ENCODE results near the gene PROSER3. TPM values are rescaled to one million over a fixed set of nuclear protein-coding genes. Genes with fewer than 3 reads are reported as not detected.

The PROSER3 gene
- polyA plus RNA-seq, 1 donor (not counting 4 experiments of a cell fraction or from before 2014, with no cell fraction given), result 5.5 TPM

GRCh38 chr19:35722461-35722860, 35.5 kb upstream of the PROSER3 start:
- Histone ChIP-seq H3K9me3 (ENCODE audit: control insufficient read depth, low read depth, low read length) (no peaks in the 10 kb centered on the region), H3K79me2 (ENCODE audit: control insufficient read depth, insufficient read depth, low read length) (peaks cover 47% of the 10 kb centered on the region), H3K4me2 (ENCODE audit: control insufficient read depth, extremely low read depth, insufficient read depth, low read depth, low read length) (no peak overlapping the region), H3K27me3 (ENCODE audit: control insufficient read depth, extremely low read depth, insufficient read depth, low read length) (no peaks in the 10 kb centered on the region), H3K9me1 (ENCODE audit: control insufficient read depth, extremely low read depth, insufficient read depth, low read length) (no peaks in the 10 kb centered on the region), H3K36me3 (ENCODE audit: control insufficient read depth in 2 of 2, extremely low read depth in 1 of 2, insufficient read depth in 2 of 2, low read length in 2 of 2) (peaks cover 46 to 49% of the 10 kb centered on the region in 2 experiments), H3K4me1 (ENCODE audit: control insufficient read depth, extremely low read depth, insufficient read depth, low read length) (peaks cover 8% of the 10 kb centered on the region), H3K27ac (ENCODE audit: control insufficient read depth, insufficient read depth, low read length) (no peak overlapping the region), H4K20me1 (ENCODE audit: control insufficient read depth, extremely low read depth, insufficient read depth, low read length) (peaks cover 4% of the 10 kb centered on the region), H3K4me3 (ENCODE audit: control insufficient read depth in 2 of 3, extremely low read depth in 1 of 3, insufficient read depth in 2 of 3, low read depth in 1 of 3, low read length in 3 of 3) (no peak overlapping the region), H2AFZ (ENCODE audit: control insufficient read depth, low read length) (no peak overlapping the region), H3K9ac (ENCODE audit: control insufficient read depth, extremely low read depth, insufficient read depth, low read length) (no peak overlapping the region)
- TF ChIP-seq CTCF (optimal IDR thresholded peaks at IDR 0.05 in 1 of 3, IDR thresholded peaks at IDR 0.05 in 1 of 3, conservative IDR thresholded peaks at IDR 0.05 in 1 of 3; ENCODE audit: extremely low read depth in 1 of 3, insufficient read depth in 2 of 3, low read length in 3 of 3) (no peak), EZH2 (IDR thresholded peaks at IDR 0.05; ENCODE audit: low read length) (no peak)
- dilution Hi-C loops (cut with MboI; ENCODE audit: extremely low pct_ligation_motif_present, low sequenced_read_pairs), result no loop called here
- FAIRE-seq, result no peak
- DNase-seq (ENCODE audit: low read depth, low spot score), result no peak

GRCh38 chr19:35722897-35723296, 35.1 kb upstream of the PROSER3 start:
- H3K27ac ChIP-seq (ENCODE audit: control insufficient read depth, insufficient read depth, low read length), result no peak overlapping the region
- TF ChIP-seq CTCF (optimal IDR thresholded peaks at IDR 0.05 in 1 of 3, IDR thresholded peaks at IDR 0.05 in 1 of 3, conservative IDR thresholded peaks at IDR 0.05 in 1 of 3; ENCODE audit: extremely low read depth in 1 of 3, insufficient read depth in 2 of 3, low read length in 3 of 3), result no peak
- TF ChIP-seq EZH2 (IDR thresholded peaks at IDR 0.05; ENCODE audit: low read length), result no peak
- peaks cover 4% of the 10 kb centered on the region for H4K20me1 ChIP-seq (ENCODE audit: control insufficient read depth, extremely low read depth, insufficient read depth, low read length)
- no peak overlapping the region for H3K4me2 ChIP-seq (ENCODE audit: control insufficient read depth, extremely low read depth, insufficient read depth, low read depth, low read length)
- peaks cover 47% of the 10 kb centered on the region for H3K79me2 ChIP-seq (ENCODE audit: control insufficient read depth, insufficient read depth, low read length)
- H3K27me3 ChIP-seq (ENCODE audit: control insufficient read depth, extremely low read depth, insufficient read depth, low read length), result no peaks in the 10 kb centered on the region
- H2AFZ ChIP-seq (ENCODE audit: control insufficient read depth, low read length), result no peak overlapping the region
- FAIRE-seq (no peak), DNase-seq (ENCODE audit: low read depth, low spot score) (no peak)
- H3K9me1 ChIP-seq (ENCODE audit: control insufficient read depth, extremely low read depth, insufficient read depth, low read length), result no peaks in the 10 kb centered on the region
- H3K9me3 ChIP-seq (ENCODE audit: control insufficient read depth, low read depth, low read length), result no peaks in the 10 kb centered on the region
- no peak overlapping the region for H3K9ac ChIP-seq (ENCODE audit: control insufficient read depth, extremely low read depth, insufficient read depth, low read length)
- dilution Hi-C loops (cut with MboI; ENCODE audit: extremely low pct_ligation_motif_present, low sequenced_read_pairs), result no loop called here
- H3K4me1 ChIP-seq (ENCODE audit: control insufficient read depth, extremely low read depth, insufficient read depth, low read length), result peaks cover 8% of the 10 kb centered on the region
- H3K36me3 ChIP-seq (ENCODE audit: control insufficient read depth in 2 of 2, extremely low read depth in 1 of 2, insufficient read depth in 2 of 2, low read length in 2 of 2), result peaks cover 49 to 50% of the 10 kb centered on the region in 2 experiments
- H3K4me3 ChIP-seq (ENCODE audit: control insufficient read depth in 2 of 3, extremely low read depth in 1 of 3, insufficient read depth in 2 of 3, low read depth in 1 of 3, low read length in 3 of 3), result no peak overlapping the region

All from keratinocyte (primary cell).